NCI-H1105 (cell line): Measurements from ENCODE around the gene LCP1.
"Not testable (repeated sequence)": the region's sequence is repeated elsewhere in the genome, so short reads cannot be mapped to it uniquely, and the experiment has no call there.

Experiments used
- DNase-seq: peaks from one replicate; lab custom pipeline; 2025; lab: John Stamatoyannopoulos, UW

The LCP1 gene

GRCh38 chr13:46181840-46182490 lies at the start of gene LCP1:
TSS of gene LCP1 (minus strand) at chr13:46182177. CDS start at chr13:46159662, 22,515 bp downstream.
- DNase-seq: no peak

- no peak for DNase-seq
Observed at GRCh38 chr13:46229251-46229650, 47.3 kb upstream of the LCP1 start.

GRCh38 chr13:46220234-46220633 lies 38.3 kb upstream of the LCP1 start:
- DNase-seq: not testable (repeated sequence)

DNA sequence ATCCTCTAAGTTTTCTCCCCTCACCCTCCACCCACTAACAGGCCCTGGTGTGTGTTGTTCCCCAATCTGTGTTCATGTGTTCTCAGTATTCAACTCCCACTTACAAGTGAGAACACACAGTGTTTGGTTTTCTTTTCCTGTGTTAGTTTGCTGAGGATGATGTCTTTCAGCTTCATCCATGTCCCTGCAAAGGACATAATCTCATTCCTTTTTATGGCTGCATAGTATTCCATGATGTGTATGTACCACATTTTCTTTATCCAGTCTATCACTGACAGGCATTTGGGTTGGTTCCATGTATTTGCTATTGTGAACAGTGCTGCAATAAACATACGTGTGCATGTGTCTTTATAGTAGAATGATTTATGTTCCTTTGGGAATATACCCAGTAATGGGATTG lies 32.8 kb upstream of the LCP1 start:
- not testable (repeated sequence) for DNase-seq

- no peak for DNase-seq
Observed at GRCh38 chr13:46213242-46213641, 31.3 kb upstream of the LCP1 start.

- DNase-seq: peak; percentile 66
Observed at GRCh38 chr13:46211483-46212351, 29.7 kb upstream of the LCP1 start, which contains the start of gene LRRC63. TSS of gene LRRC63 (plus strand) at chr13:46211928. CDS start at chr13:46213035, 1,107 bp downstream.

GRCh38 chr13:46211116-46211482 lies 29.1 kb upstream of the LCP1 start:
- DNase-seq: peak; percentile 10

DNA sequence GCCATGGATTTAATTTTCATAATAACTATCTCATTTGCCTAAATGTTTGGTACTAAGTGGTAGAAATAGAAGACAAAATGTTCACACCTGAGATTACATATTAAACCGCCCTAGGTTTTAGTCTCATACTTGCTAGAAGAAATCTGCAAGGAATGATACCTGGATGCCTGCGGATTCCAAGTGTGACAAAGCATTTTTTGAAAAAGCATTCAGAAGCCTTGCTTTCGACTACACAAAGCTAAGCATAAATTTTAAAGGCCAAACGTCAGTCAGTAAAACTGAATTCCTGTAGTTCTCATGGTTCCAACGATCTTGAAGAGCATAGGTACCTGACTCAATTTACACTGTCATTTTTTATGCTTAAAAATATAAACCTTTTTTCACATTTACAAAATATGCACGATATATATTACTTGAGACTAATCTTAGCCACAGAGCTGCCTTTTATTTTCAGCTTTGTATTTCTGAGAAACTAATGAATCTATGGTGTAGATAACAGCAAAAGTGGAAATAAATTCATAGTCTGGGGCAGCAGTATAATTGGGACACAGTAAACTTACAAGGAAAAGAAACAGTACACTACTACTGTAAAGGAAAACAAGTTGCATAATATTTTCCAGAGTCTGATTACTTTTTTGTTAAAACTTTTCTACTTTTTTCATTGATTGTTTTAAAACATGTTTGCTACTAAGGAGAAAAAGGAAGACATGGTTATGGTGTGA lies 28.5 kb upstream of the LCP1 start:
- DNase-seq: no peak

DNA sequence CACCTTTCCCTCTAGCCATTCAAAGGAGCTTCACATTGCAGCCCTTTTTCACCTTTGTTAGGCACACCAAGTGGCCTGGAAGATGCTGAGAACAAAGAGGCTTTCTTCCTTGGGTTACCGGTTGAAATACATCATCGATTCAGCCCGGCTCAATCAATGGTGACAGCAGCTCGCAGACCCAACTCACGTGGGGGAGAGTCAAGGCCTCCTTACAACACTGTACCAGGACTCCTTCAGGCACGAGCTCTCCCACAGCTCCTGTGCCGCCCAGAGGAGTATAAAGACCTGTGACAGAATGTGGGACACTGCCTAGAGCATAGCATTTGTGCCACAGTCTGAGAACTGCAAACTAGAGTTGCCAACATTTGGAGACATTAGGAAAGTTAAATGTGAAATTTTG lies 25.9 kb upstream of the LCP1 start:
- no peak for DNase-seq

GRCh38 chr13:46206143-46206542 lies 24.2 kb upstream of the LCP1 start:
- DNase-seq: no peak

- DNase-seq: no peak
Observed at GRCh38 chr13:46202966-46203365, 21.0 kb upstream of the LCP1 start.

GRCh38 chr13:46202188-46202795 lies 20.3 kb upstream of the LCP1 start:
- no peak for DNase-seq

DNA sequence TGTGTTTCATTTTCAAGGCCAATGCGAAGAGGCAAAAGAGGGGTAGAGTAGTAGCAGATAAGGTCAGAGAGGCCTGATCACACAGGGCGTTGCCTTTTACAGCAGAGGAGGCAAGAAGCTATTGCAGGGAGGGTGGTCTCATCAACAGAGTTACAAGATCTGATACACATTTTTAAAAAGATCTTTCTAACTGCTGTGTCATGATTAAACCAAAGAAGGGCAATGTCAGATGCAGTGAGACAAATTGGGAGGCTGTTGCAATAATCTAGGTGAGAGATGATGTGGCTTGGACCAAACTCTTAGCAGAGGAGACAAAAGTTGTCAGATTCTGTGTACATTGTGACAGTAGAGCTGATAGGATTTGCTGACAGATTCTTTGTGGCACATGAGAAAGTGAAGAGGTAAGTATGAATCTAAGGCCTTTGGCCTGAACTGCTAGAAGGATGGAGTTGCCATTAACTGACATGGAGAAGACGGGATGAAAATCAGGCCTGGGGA lies 16.8 kb upstream of the LCP1 start:
- no peak for DNase-seq

GRCh38 chr13:46197299-46198048 lies 15.5 kb upstream of the LCP1 start:
- no peak for DNase-seq

GRCh38 chr13:46195016-46195415 lies 13.0 kb upstream of the LCP1 start:
- DNase-seq: no peak

DNA sequence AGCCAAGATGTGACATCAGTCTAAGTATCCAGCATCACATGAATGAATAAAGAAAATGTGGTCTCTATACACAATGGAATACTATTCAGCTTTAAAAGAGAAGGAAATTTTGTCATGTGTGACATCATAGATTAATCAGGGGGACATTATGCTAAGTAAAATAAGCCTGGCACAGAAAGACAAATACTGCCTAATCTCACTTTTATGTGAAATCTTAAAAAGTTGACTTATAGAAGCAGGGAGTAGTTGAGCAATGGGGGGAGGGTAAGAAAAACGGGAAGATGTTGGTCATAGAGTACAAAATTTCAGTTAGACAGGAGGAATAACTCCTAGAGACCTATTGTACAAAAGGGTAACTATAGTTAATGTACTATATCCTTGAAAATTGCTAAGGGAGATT lies 10.4 kb upstream of the LCP1 start:
- no peak for DNase-seq

- no peak for DNase-seq
Observed at GRCh38 chr13:46185634-46186033, 3.7 kb upstream of the LCP1 start.

DNA sequence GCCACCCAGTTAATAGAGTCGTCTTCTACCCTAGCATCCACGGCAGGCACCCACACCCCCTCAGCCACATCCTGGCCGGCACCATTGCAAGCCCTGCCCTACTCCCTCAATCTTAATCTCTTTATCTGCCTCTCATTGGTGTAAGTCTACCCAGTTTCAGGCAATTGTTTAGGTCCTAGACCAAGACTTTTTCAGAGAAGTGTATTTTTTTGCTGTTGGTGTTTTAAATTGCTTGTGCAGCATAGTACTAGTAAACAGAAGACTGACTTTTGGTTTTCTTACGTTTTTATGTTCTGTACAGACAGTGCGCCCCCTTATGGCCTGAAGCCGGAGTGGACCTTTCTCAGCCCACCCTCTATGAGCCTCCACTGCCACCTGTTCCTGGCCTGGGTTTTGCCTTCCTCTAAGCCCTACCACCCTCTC lies 2.3 kb upstream of the LCP1 start:
- DNase-seq: no peak

- no peak for DNase-seq
Observed at GRCh38 chr13:46183018-46183946, 1.3 kb upstream of the LCP1 start.

GRCh38 chr13:46182491-46182877 lies 507 bp upstream of the LCP1 start:
- DNase-seq: no peak
